ENCODE data around the gene PET100. TPM values are rescaled to one million over a fixed set of nuclear protein-coding genes. Genes with fewer than 3 reads are reported as not detected.

Gene PET100
- total and polyA plus RNA-seq, 9 donors = 63.6 to 88.4 (median 79.1) TPM

GRCh38 chr19:7620442-7621412 lies 8.9 kb upstream of the PET100 start:
- Histone ChIP-seq H3K27ac (ENCODE audit: low read length) (no peak overlapping the region), H3K4me1 (ENCODE audit: control insufficient read depth, insufficient read depth, low read length) (peaks cover 13% of the 10 kb centered on the region), H3K9me3 (replicated peaks; ENCODE audit: control insufficient read depth, low read depth, low read length) (no peaks in the 10 kb centered on the region), H3K4me3 (ENCODE audit: low read length) (no peak overlapping the region), H3K36me3 (ENCODE audit: control insufficient read depth, insufficient read depth, low read length) (peaks cover 48% of the 10 kb centered on the region), H3K27me3 (ENCODE audit: control insufficient read depth, insufficient read depth, low read length) (no peaks in the 10 kb centered on the region)
- no peak for DNase-seq
- 94% methylated on average over 39 of the region's 57 CpGs for WGBS (ENCODE audit: insufficient coverage)

- Histone ChIP-seq H3K4me3 (ENCODE audit: low read length) (no peak overlapping the region), H3K4me1 (ENCODE audit: control insufficient read depth, insufficient read depth, low read length) (peaks cover 14% of the 10 kb centered on the region), H3K27me3 (ENCODE audit: control insufficient read depth, insufficient read depth, low read length) (no peaks in the 10 kb centered on the region), H3K36me3 (ENCODE audit: control insufficient read depth, insufficient read depth, low read length) (peaks cover 64% of the 10 kb centered on the region), H3K27ac (ENCODE audit: low read length) (no peak overlapping the region), H3K9me3 (replicated peaks; ENCODE audit: control insufficient read depth, low read depth, low read length) (no peaks in the 10 kb centered on the region)
- DNase-seq = no peak
- 89% methylated on average over 10 of the region's 16 CpGs for WGBS (ENCODE audit: insufficient coverage)
These were observed 6.5 kb upstream of the PET100 start for GRCh38 chr19:7622933-7623685.

- Histone ChIP-seq H3K9me3 (replicated peaks; ENCODE audit: control insufficient read depth, low read depth, low read length) (no peaks in the 10 kb centered on the region), H3K4me1 (ENCODE audit: control insufficient read depth, insufficient read depth, low read length) (peaks cover 18% of the 10 kb centered on the region), H3K36me3 (ENCODE audit: control insufficient read depth, insufficient read depth, low read length) (peaks cover 64% of the 10 kb centered on the region), H3K27me3 (ENCODE audit: control insufficient read depth, insufficient read depth, low read length) (no peaks in the 10 kb centered on the region), H3K27ac (ENCODE audit: low read length) (no peak overlapping the region), H3K4me3 (ENCODE audit: low read length) (no peak overlapping the region)
- no peak for DNase-seq
- WGBS (ENCODE audit: insufficient coverage) = 90% methylated on average over 39 of the region's 39 CpGs
These were observed 5.6 kb upstream of the PET100 start for GRCh38 chr19:7623725-7624603.

- 84% methylated on average over 17 of the region's 17 CpGs for WGBS (ENCODE audit: insufficient coverage)
- no peak for DNase-seq
- no peaks in the 10 kb centered on the region for H3K9me3 ChIP-seq (replicated peaks; ENCODE audit: control insufficient read depth, low read depth, low read length)
- H3K36me3 ChIP-seq (ENCODE audit: control insufficient read depth, insufficient read depth, low read length) = peaks cover 61% of the 10 kb centered on the region
- H3K27me3 ChIP-seq (ENCODE audit: control insufficient read depth, insufficient read depth, low read length) = no peaks in the 10 kb centered on the region
- H3K27ac ChIP-seq (ENCODE audit: low read length) = no peak overlapping the region
- H3K4me1 ChIP-seq (ENCODE audit: control insufficient read depth, insufficient read depth, low read length) = peaks cover 13% of the 10 kb centered on the region
- H3K4me3 ChIP-seq (ENCODE audit: low read length) = no peak overlapping the region
These were observed 4.8 kb upstream of the PET100 start for GRCh38 chr19:7624810-7625209.

DNA sequence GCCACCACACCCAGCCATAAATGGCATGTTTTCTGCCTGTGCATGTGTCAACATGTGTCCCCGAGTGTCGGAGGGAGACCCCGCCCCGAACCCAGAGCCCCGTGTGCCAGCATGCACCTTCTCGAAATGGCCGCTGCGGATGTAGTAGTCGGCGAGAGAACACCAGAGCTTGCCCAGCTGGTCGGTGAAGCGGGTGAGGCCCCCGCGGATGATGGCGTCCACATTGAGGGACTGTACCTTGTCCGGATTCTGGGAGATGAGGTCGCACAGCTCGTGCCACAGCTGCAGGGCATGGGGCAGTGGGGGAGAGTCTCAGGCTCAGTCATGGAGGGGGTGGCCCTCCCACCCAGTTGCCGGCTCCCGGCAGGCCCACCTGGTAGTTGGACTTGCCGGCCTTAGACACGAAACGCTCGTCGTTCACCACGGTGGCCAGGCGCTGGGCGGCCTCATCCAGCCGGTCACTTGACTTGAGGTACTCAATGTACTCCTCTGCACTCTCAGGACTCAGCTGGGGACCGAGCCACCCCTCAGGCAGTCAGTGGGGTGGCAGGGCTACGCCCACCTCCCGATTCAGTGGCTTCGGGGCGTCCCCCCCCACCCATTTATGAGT lies 3.7 kb upstream of the PET100 start:
- Histone ChIP-seq H3K4me1 (ENCODE audit: control insufficient read depth, insufficient read depth, low read length) (peaks cover 21% of the 10 kb centered on the region), H3K36me3 (ENCODE audit: control insufficient read depth, insufficient read depth, low read length) (peaks cover 51% of the 10 kb centered on the region), H3K9me3 (replicated peaks; ENCODE audit: control insufficient read depth, low read depth, low read length) (no peaks in the 10 kb centered on the region), H3K27me3 (ENCODE audit: control insufficient read depth, insufficient read depth, low read length) (no peaks in the 10 kb centered on the region), H3K4me3 (ENCODE audit: low read length) (no peak overlapping the region), H3K27ac (ENCODE audit: low read length) (no peak overlapping the region)
- DNase-seq = no peak
- WGBS (ENCODE audit: insufficient coverage) = 97% methylated on average over 33 of the region's 34 CpGs

DNA sequence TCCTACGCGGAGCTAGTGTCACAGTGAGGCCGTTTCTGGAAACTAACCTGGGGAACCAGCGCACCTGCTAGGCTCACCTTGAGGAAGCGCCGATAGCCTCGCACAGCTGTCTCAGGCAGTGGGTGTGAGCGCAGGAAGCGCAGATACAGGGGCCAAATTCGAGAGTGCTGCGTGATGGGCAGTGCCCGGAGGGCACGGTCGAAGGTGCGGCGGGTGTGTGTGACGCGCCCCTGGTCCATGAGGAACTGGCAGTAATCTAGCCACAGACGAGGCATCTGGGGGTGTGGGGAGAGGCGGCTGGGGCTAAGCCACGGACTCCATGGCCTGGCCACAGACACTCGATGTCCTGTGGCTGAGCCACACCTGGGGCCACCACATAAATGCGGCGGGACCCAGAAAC lies 2.4 kb upstream of the PET100 start:
- Histone ChIP-seq H3K4me1 (ENCODE audit: control insufficient read depth, insufficient read depth, low read length) (peaks cover 21% of the 10 kb centered on the region), H3K27me3 (ENCODE audit: control insufficient read depth, insufficient read depth, low read length) (no peaks in the 10 kb centered on the region), H3K27ac (ENCODE audit: low read length) (no peak overlapping the region), H3K9me3 (replicated peaks; ENCODE audit: control insufficient read depth, low read depth, low read length) (no peaks in the 10 kb centered on the region), H3K36me3 (ENCODE audit: control insufficient read depth, insufficient read depth, low read length) (peaks cover 44% of the 10 kb centered on the region), H3K4me3 (ENCODE audit: low read length) (no peak overlapping the region)
- 98% methylated on average over 16 of the region's 24 CpGs for WGBS (ENCODE audit: insufficient coverage)
- DNase-seq = no peak

DNA sequence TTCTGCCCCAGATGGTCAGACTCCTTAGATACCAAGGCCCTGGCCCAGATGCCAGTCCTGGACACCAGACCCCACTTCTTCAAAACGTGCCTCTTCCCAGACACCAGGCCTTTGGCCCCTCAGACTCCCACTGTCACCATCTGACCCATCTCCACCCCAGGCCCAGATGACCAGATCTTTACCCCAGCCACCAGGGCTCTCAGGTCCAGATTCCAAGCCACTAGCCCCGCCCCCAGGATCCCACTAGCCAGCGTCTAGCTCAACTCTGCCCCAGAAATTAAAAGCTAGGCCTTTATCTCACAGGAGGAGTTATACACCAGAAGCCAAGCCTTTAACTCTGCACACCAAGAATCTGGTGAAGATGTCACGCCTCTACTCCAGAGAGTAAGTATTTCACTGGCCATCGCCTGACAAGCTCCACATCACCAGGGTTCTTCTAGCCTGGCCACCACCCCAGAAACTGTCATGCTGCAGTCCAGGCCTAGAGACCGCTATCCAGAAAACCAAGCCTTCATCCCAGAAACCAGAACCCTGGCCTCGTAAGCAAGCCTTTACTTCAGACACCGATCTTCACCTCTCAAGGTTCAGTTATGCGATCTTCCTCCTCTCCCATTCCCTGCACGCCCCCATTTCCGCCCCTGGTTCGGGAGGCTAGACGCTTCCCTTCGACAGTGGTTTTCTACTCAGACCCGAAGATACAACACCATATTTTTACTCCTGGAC lies 843 bp upstream of the PET100 start:
- no peak for DNase-seq
- Histone ChIP-seq H3K36me3 (ENCODE audit: control insufficient read depth, insufficient read depth, low read length) (peaks cover 34% of the 10 kb centered on the region), H3K4me1 (ENCODE audit: control insufficient read depth, insufficient read depth, low read length) (peaks cover 21% of the 10 kb centered on the region), H3K27ac (ENCODE audit: low read length) (peak overlapping the region; percentile 48), H3K27me3 (ENCODE audit: control insufficient read depth, insufficient read depth, low read length) (no peaks in the 10 kb centered on the region), H3K9me3 (replicated peaks; ENCODE audit: control insufficient read depth, low read depth, low read length) (no peaks in the 10 kb centered on the region), H3K4me3 (ENCODE audit: low read length) (peak overlapping the region; percentile 93)
- WGBS (ENCODE audit: insufficient coverage) = 7% methylated on average over 15 of the region's 15 CpGs

- Histone ChIP-seq H3K27me3 (ENCODE audit: control insufficient read depth, insufficient read depth, low read length) (peaks cover 14% of the 10 kb centered on the region), H3K36me3 (ENCODE audit: control insufficient read depth, insufficient read depth, low read length) (peaks cover 18% of the 10 kb centered on the region), H3K4me3 (ENCODE audit: low read length) (no peak overlapping the region), H3K27ac (ENCODE audit: low read length) (no peak overlapping the region), H3K9me3 (replicated peaks; ENCODE audit: control insufficient read depth, low read depth, low read length) (no peaks in the 10 kb centered on the region), H3K4me1 (ENCODE audit: control insufficient read depth, insufficient read depth, low read length) (peaks cover 21% of the 10 kb centered on the region)
- WGBS (ENCODE audit: insufficient coverage) = 88% methylated on average over 9 of the region's 12 CpGs
- DNase-seq = no peak
These were observed 2.0 kb downstream of the PET100 start for GRCh38 chr19:7631577-7631976.
